Skin of body (tissue), 2 donors: Measurements from ENCODE around the gene CC2D1B. TPM values are rescaled to one million over a fixed set of nuclear protein-coding genes. Genes with fewer than 3 reads are reported as not detected.

Source experiments
- DNase-seq: peaks from one replicate; lab custom pipeline; 2025; lab: John Stamatoyannopoulos, UW
- total RNA-seq: library from RNA; depleted of rRNA; stranded (reverse); fragments of >200 nt; gene quantifications from one replicate; pipeline ENCODE4 v1.2.3, GENCODE V29; 2014

The CC2D1B gene
- total RNA-seq, 1 donor from 2014 or later, result 11.3 TPM

GRCh38 chr1:52305417-52306226, 60.4 kb downstream of the CC2D1B start:
- DNase-seq, result no peak

Other genes with a start within 250 kb of the CC2D1B start
- gene ZFYVE9, start 224.1 kb downstream of the CC2D1B start, total RNA-seq, result 41.0 TPM
- gene ORC1, start 38.2 kb upstream of the CC2D1B start, total RNA-seq, result 3.3 TPM
- 17.8 TPM for gene PRPF38A, start 38.4 kb upstream of the CC2D1B start, total RNA-seq
- 80.4 TPM for gene TUT4, start 186.9 kb upstream of the CC2D1B start, total RNA-seq
- gene GPX7, start 236.2 kb upstream of the CC2D1B start, total RNA-seq, result 101 TPM